ENCODE results near the gene NTN5.

- TF ChIP-seq CTCF (IDR thresholded peaks at IDR 0.05) (no peak), POLR2A (IDR thresholded peaks at IDR 0.05) (no peak)
Observed at GRCh38 chr19:48658483-48658882, 14.3 kb downstream of the NTN5 start.
